ENCODE data around the gene MIGA1. TPM values are rescaled to one million over a fixed set of nuclear protein-coding genes. Genes with fewer than 3 reads are reported as not detected.

MIGA1 gene
- 13.2 and 19.9 TPM in 2 replicates for total RNA-seq (2022)
- percentile 75 among the genes with signal in this experiment for Bru-seq, nascent RNA
- percentile 82 among the genes with signal in this experiment for BruChase-seq, experiment 1, labeled RNA remaining after a 6-hour chase
- BruChase-seq, experiment 2, labeled RNA remaining after a 2-hour chase: percentile 77 among the genes with signal in this experiment
- long read RNA-seq, full-length matches to known transcripts: 4 of 9 reads
- long read RNA-seq, partial matches to known transcripts: 0 of 9 reads
- long read RNA-seq, other reads (novel, unspliced or antisense): 5 of 9 reads

- Mint-ChIP-seq H3K9me3 (ENCODE audit: unreplicated experiment) (no peaks in the 10 kb centered on the region), H3K4me1 (ENCODE audit: insufficient read depth, unreplicated experiment) (peaks cover 4% of the 10 kb centered on the region), H3K36me3 (ENCODE audit: insufficient read depth, unreplicated experiment) (peaks cover 15% of the 10 kb centered on the region), H3K27ac (ENCODE audit: low read depth, unreplicated experiment) (peak within 1 kb of the TSS; percentile 84), H3K27me3 (ENCODE audit: insufficient read depth, unreplicated experiment) (no peaks in the 10 kb centered on the region), H3K4me3 (ENCODE audit: unreplicated experiment) (peak within 1 kb of the TSS; percentile 94)
- BruUV-seq (replicated peaks): no TSS peak
- intact Hi-C loops (cut with micrococcal nuclease): loop anchor here (1.0 kb wide), 1 partner anchor 35 kb away; no protein-coding TSS in a partner anchor
- POLR2A ChIA-PET: interaction anchor here (0.6 to 2.9 kb wide), 15 partner anchors 9 to 225 kb away, joined by 3 to 60 read pairs (median 6); partner anchors contain the start of genes DNAJB4, FUBP1, USP33 and ZZZ3
- TF ChIP-seq CTCF (IDR thresholded peaks at IDR 0.05; ENCODE audit: unreplicated experiment): no peak
- DNase-seq (ENCODE audit: unreplicated experiment): peak; percentile 92
- CTCF ChIA-PET: interaction anchor here (0.5 to 1.4 kb wide), 7 partner anchors 13 to 707 kb away, joined by 3 to 5 read pairs (median 3); partner anchors contain the start of gene USP33
These were observed at the start of gene MIGA1 for GRCh38 chr1:77779529-77780281. TSS of gene MIGA1 (plus strand) at chr1:77779649. CDS start at chr1:77783253, 3,604 bp downstream.

- DNase-seq (ENCODE audit: unreplicated experiment): no peak
- ChIA-PET POLR2A (interaction anchor here (0.6 to 1.6 kb wide), 3 partner anchors 11 to 302 kb away, joined by 3 to 4 read pairs (median 3); no protein-coding TSS in a partner anchor), CTCF (interaction anchor here (0.6 to 2.0 kb wide), 6 partner anchors 35 to 586 kb away, joined by 3 to 5 read pairs (median 3); no protein-coding TSS in a partner anchor)
- no peaks in the 10 kb centered on the region for H3K9me3 Mint-ChIP-seq (ENCODE audit: unreplicated experiment)
- H3K27ac Mint-ChIP-seq (ENCODE audit: low read depth, unreplicated experiment): no peak overlapping the region
- intact Hi-C loops (cut with micrococcal nuclease): no loop called here
- no peaks in the 10 kb centered on the region for H3K27me3 Mint-ChIP-seq (ENCODE audit: insufficient read depth, unreplicated experiment)
- no peak for TF ChIP-seq CTCF (IDR thresholded peaks at IDR 0.05; ENCODE audit: unreplicated experiment)
- H3K4me1 Mint-ChIP-seq (ENCODE audit: insufficient read depth, unreplicated experiment): peaks cover 9% of the 10 kb centered on the region
- no peak overlapping the region for H3K4me3 Mint-ChIP-seq (ENCODE audit: unreplicated experiment)
- BruUV-seq (replicated peaks): no TSS peak
- peaks cover 82% of the 10 kb centered on the region for H3K36me3 Mint-ChIP-seq (ENCODE audit: insufficient read depth, unreplicated experiment)
These were observed 47.4 kb upstream of the MIGA1 start for GRCh38 chr1:77732090-77732489.

- Mint-ChIP-seq H3K4me3 (ENCODE audit: unreplicated experiment) (no peak overlapping the region), H3K27me3 (ENCODE audit: insufficient read depth, unreplicated experiment) (no peaks in the 10 kb centered on the region), H3K9me3 (ENCODE audit: unreplicated experiment) (no peaks in the 10 kb centered on the region), H3K4me1 (ENCODE audit: insufficient read depth, unreplicated experiment) (no peaks in the 10 kb centered on the region), H3K27ac (ENCODE audit: low read depth, unreplicated experiment) (no peak overlapping the region), H3K36me3 (ENCODE audit: insufficient read depth, unreplicated experiment) (peaks cover 50% of the 10 kb centered on the region)
- ChIA-PET CTCF (interaction anchor here (0.6 to 1.1 kb wide), 4 partner anchors 55 to 376 kb away, joined by 3 read pairs; no protein-coding TSS in a partner anchor), POLR2A (interaction anchor here (1.3 kb wide), 1 partner anchor 13 kb away, joined by 3 read pairs; no protein-coding TSS in a partner anchor)
- no peak for TF ChIP-seq CTCF (IDR thresholded peaks at IDR 0.05; ENCODE audit: unreplicated experiment)
- no peak for DNase-seq (ENCODE audit: unreplicated experiment)
- intact Hi-C loops (cut with micrococcal nuclease): no loop called here
- no TSS peak for BruUV-seq (replicated peaks)
These were observed 40.2 kb upstream of the MIGA1 start for GRCh38 chr1:77739235-77739634.

GRCh38 chr1:77741316-77741715 lies 38.1 kb upstream of the MIGA1 start:
- intact Hi-C loops (cut with micrococcal nuclease): no loop called here
- no TSS peak for BruUV-seq (replicated peaks)
- no peak for TF ChIP-seq CTCF (IDR thresholded peaks at IDR 0.05; ENCODE audit: unreplicated experiment)
- DNase-seq (ENCODE audit: unreplicated experiment): no peak
- no peaks in the 10 kb centered on the region for H3K9me3 Mint-ChIP-seq (ENCODE audit: unreplicated experiment)
- no peaks in the 10 kb centered on the region for H3K27me3 Mint-ChIP-seq (ENCODE audit: insufficient read depth, unreplicated experiment)
- peaks cover 53% of the 10 kb centered on the region for H3K36me3 Mint-ChIP-seq (ENCODE audit: insufficient read depth, unreplicated experiment)
- H3K4me3 Mint-ChIP-seq (ENCODE audit: unreplicated experiment): no peak overlapping the region
- H3K27ac Mint-ChIP-seq (ENCODE audit: low read depth, unreplicated experiment): no peak overlapping the region
- peaks cover 17% of the 10 kb centered on the region for H3K4me1 Mint-ChIP-seq (ENCODE audit: insufficient read depth, unreplicated experiment)
- POLR2A ChIA-PET: interaction anchor here (0.7 to 2.5 kb wide), 5 partner anchors 13 to 237 kb away, joined by 3 to 8 read pairs (median 3); partner anchors contain the start of gene FUBP1
- CTCF ChIA-PET: interaction anchor here (0.6 kb wide), 3 partner anchors 42 to 159 kb away, joined by 3 to 6 read pairs (median 4); no protein-coding TSS in a partner anchor

Measured in MCF 10A (cell line).